HG03108 (cell line): Measurements from ENCODE around the gene SPO11.

Experiments used
- ATAC-seq: cut with Tn5 transposase; IDR thresholded peaks from one replicate; pipeline ENCODE4 v1.9.1; 2021; ENCODE audit warnings: moderate library complexity; ENCODE audit not compliant: unreplicated experiment

SPO11 gene, protein sequence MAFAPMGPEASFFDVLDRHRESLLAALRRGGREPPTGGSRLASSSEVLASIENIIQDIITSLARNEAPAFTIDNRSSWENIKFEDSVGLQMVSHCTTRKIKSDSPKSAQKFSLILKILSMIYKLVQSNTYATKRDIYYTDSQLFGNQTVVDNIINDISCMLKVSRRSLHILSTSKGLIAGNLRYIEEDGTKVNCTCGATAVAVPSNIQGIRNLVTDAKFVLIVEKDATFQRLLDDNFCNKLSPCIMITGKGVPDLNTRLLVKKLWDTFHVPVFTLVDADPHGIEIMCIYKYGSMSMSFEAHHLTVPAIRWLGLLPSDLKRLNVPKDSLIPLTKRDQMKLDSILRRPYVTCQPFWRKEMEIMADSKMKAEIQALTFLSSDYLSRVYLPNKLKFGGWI

GRCh38 chr20:57329608-57330221 is at the start of gene SPO11:
Gene SPO11, plus strand, starts transcription at chr20:57329803. Its CDS starts 65 bp downstream, at chr20:57329868.
- ATAC-seq: no peak

DNA sequence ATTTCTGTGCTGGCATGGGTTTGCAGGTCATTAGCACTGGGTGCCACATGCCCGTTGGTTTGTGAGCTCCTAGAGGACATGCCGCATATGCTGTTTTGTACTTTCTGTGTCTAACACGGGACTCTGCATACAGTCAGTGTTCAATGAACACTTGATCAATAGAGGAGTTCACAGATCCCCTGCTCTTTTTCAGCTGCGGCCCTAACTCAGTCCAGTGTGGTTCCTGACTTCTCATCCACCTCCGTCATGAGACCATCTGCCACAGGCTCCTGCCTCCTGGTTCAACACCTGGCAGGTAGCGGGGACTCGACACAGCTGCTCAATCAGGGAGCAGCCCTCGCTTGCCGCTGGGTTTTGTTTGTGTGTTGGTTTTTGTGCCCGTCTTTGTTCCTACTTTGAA is 49.4 kb upstream of the SPO11 start:
- no peak for ATAC-seq

- ATAC-seq: no peak
Measured at GRCh38 chr20:57281900-57282299, 47.7 kb upstream of the SPO11 start.

DNA sequence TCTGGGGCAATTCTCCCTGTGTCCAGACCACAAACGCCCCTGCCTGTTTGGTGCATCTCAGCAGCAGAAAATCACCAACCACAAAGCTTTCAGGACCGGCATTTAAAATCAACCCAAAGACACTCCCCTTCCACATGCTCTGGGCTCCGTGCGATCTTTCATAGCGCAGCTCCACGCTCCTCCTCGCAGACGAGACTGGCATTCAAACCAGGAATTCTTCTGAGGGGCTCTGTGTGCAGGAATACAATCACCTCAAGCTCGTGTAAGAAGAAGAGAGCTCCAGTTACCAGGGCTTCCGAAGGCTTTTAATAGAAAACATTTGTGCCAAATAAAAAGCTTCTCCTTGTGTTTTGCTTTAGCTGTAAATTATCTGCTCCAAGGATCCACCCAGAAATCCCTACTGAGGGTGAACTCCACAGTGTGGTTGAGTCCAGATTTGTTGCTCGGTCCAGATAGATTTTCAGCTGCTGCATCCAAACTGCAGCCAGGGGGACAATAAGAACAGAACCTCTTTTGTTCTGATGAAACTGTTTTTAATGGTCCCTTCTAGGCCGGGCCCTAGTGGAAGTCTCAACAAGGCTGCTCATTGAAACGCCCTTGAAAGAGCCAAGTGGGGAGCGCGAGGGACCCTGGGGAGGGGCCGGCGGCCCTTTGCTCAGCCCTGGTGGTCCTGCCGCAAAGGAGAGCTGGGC is 46.8 kb upstream of the SPO11 start:
- ATAC-seq: no peak

DNA sequence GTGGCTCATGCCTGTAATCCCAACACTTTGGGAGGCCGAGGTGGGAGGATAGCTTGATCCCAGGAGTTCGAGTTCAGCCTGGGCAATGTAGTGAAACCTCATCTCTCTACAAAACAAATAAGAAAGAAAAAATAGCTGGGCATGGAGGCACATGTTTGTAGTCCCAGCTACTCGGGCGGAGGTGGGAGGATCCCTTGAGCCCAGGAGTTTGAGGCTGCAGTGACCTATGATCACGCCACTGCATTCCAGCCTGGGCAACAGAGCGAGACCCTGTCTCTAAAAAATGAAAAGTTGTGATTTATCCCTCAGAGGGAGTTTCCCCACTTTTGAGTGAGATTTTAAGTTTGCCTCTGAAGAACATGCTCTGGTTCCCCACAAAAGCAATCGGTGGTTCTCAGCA is 45.7 kb upstream of the SPO11 start:
- ATAC-seq: no peak

DNA sequence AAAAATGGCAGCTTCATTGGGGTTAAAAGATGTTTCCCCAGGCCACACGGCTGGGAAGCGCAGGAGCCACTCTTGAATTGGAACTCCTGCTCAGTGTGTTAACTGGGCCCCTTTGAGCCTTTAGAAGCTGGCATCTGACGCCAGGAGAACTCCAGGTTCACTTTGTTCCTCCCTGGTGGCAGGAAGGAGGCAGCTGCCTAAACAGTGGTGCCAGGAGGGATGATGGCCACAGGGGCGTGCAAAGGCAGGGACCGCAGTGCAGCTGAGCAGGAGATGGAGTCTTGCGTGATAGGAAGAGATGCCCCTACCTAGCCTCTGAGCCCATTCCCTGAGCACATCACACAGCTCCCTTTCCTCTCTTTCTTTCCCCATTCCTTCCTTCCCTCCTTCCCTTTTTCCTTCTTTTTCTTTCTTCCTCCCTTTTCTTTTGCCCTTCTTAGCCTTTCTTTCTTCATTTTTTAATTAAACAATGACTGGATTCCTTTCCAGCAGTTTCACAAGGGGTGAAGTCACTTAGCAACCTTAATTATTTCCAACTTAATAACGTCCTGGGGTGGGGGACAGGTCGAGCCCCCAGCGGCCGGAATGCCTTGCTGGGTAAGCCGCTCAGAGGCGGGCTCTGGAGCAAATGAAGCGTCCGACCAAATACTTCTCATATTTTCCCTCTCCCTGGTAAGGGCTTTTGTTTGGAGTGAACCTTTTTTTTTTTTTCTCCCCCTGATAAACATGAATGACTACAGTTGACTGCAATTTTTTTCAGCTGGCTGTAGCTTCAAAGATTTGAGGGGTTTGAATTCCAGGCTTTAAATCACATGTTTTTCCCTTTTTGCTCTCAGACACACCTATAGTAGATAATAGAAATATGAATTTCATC is 42.4 kb upstream of the SPO11 start:
- ATAC-seq: no peak

- ATAC-seq: no peak
Measured at GRCh38 chr20:57287901-57288300, 41.7 kb upstream of the SPO11 start.

- ATAC-seq: no peak
Measured at GRCh38 chr20:57288651-57289277, 40.8 kb upstream of the SPO11 start.

DNA sequence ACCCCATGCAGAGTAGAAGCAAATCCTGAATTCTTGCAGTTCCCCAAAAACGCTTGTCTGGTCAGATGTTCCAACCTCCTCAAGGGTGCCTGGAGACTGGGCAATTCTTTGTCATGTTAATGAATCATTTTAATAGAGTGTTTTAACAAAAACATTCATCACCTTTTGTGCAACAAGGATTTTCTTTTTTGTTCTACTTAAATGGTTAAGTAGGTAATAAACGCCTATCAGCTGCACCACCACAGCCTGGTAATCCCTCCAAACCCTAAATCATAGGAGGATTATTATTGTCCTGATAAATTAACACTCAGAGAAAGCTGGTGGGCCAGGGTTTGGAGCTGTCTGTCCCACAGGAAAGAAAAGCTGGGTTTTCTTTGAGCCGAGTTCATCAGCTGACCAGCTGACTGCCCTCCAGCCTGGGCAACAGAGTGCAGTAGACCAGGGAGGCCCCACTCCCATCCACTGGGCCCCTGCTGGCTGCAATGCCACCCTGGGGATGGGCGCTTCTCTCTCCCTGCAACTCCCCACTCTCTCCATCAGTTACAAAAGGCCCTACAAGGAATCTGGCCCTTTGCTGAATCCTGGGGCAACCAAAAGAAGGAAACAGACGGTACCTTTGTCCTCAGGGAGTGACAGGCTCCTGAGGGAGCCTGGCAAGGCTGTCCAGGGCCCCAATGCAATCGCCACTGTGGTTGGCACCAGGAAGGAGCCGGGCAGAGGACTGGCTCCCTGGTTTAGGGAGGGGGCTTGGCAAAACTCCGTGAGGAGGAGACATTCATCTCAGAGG is 40.0 kb upstream of the SPO11 start:
- ATAC-seq: no peak

DNA sequence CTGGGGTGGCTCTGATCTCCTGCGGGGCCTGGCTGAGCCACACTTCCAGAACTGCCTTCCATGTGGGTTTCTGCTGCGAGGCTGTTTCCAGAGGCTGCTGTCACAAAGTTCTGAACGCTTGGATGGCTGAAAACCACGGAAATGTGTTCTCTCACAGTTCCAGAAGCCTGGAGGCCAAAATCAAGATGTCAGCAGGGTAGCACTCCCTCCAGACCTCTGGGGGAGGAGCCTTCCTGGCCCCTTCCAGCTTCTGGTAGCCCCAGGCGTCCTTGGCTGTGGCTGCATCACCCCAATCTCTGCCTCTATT is 39.5 kb upstream of the SPO11 start:
- no peak for ATAC-seq

DNA sequence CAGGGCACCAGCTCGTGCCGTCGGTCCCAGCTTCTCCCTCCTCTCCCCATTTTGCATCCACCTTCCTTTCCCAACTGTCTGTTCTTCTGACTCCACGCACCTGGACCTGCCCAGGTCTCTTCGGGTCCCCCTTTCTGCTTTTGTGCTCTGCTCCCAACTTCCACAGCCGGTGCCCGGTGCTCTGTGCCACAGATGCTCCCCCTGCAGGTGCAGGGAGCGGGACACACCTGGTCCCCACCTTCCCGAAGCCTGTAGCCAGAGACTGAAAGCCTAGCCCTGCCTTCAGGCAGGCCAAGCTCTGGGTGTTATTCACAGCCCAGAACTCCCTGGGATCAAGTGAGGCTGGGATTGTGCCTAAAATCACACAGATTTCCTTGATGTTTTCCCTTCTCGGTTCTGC is 38.6 kb upstream of the SPO11 start:
- no peak for ATAC-seq

GRCh38 chr20:57291694-57292093 is 37.9 kb upstream of the SPO11 start:
- no peak for ATAC-seq

GRCh38 chr20:57292611-57293010 is 37.0 kb upstream of the SPO11 start:
- ATAC-seq: no peak

- no peak for ATAC-seq
Measured at GRCh38 chr20:57293995-57294394, 35.6 kb upstream of the SPO11 start.

DNA sequence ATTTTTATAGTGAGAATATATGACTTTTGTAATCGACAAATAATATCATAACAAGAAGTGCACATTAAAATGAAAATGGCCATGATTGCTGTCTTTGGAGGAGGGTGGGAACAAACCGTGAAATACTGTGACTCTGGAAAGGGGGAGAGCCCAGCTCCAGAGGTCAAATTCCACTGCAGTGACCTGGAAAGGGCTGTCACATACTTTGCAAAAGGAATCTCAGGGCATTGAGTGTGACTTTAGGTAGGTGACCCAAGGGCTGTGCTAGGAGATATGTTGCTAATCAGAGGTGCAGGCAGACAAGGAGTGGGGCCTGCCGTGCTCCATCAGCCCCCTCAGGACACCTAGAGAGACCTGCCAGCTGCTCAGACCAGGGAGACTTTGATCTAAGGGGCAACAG is 35.1 kb upstream of the SPO11 start:
- no peak for ATAC-seq

DNA sequence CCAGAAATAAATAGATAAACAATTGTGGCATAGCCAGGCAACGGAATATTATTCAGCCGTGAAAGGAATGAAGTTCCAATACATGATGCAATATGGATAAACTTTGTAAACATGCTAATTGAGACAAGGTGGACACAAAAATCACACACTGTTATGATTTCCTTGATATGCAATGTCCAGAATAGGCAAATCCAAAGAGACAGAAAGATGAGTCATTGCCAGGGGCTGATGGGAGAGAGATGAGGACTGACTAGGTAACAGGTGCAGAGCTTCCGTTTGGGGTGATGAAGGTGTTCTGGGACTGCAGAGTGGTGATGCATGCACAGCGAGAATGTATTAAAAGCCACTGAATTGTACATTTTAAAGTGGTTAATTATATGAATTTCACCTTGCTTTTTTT is 31.1 kb upstream of the SPO11 start:
- ATAC-seq: no peak

GRCh38 chr20:57301026-57301425 is 28.6 kb upstream of the SPO11 start:
- no peak for ATAC-seq

GRCh38 chr20:57306747-57307146 is 22.9 kb upstream of the SPO11 start:
- no peak for ATAC-seq

- no peak for ATAC-seq
Measured at GRCh38 chr20:57308451-57309271, 20.9 kb upstream of the SPO11 start.
